Body of pancreas (tissue), 4 donors: Measurements from ENCODE around the gene BMP7.

Experiments used
- CTCF ChIP-seq, 7 experiments: fragments of 450-650 bp in 4 of 7; fragments of 200-600 bp in 3 of 7; sonication (generic) in 3 of 7; IDR thresholded peaks; one replicate each; pipeline ENCODE4 v1.5.1; 2016 to 2019; ENCODE audit warnings: antibody characterized with exemption in 7 of 7
- POLR2A ChIP-seq, 3 donors: fragments of 450-650 bp; IDR thresholded peaks; one replicate each; pipeline ENCODE4 v1.6.1; 2016; ENCODE audit warnings: antibody characterized with exemption in 3 of 3, mild to moderate bottlenecking in 2 of 3

- no peak for TF ChIP-seq CTCF (IDR thresholded peaks at IDR 0.05)
- no peak for TF ChIP-seq POLR2A (IDR thresholded peaks at IDR 0.05)
Observed at GRCh38 chr20:57250607-57251343, 15.7 kb downstream of the BMP7 start.
